Ascending aorta (tissue), 2 donors: ENCODE measurements around the gene TMEM132D. TPM values are rescaled to one million over a fixed set of nuclear protein-coding genes. Genes with fewer than 3 reads are reported as not detected.

Experiments used
- DNase-seq, 2 donors: peaks; one replicate each; pipeline ENCODE4 v3.0.0-alpha.2; 2019; ENCODE audit warnings: low spot score in 2 of 2
- H3K27ac ChIP-seq, 2 donors: fragments of 200-600 bp; sonication (generic); one replicate each; pipeline ENCODE4 v1.5.1; 2016 to 2017; ENCODE audit warnings: mild to moderate bottlenecking in 1 of 2
- H3K27me3 ChIP-seq: fragments of 200-600 bp; sonication (generic); one replicate; pipeline ENCODE4 v1.5.1; 2017
- H3K36me3 ChIP-seq, 2 donors: fragments of 200-600 bp; sonication (generic); one replicate each; pipeline ENCODE4 v1.5.1; 2016
- H3K4me1 ChIP-seq, 2 donors: fragments of 200-600 bp; sonication (generic); one replicate each; pipeline ENCODE4 v1.5.1; 2016 to 2017; ENCODE audit warnings: mild to moderate bottlenecking in 1 of 2
- H3K4me3 ChIP-seq, 2 donors: fragments of 200-600 bp; sonication (generic); one replicate each; pipeline ENCODE4 v1.5.1; 2016 to 2017; ENCODE audit warnings: mild to moderate bottlenecking in 1 of 2
- H3K9me3 ChIP-seq, 2 donors: fragments of 200-600 bp; sonication (generic); one replicate each; pipeline ENCODE4 v1.5.1; 2016
- CTCF ChIP-seq, 3 experiments: fragments of 200-600 bp in 2 of 3; fragments of 450-650 bp in 1 of 3; sonication (generic) in 2 of 3; IDR thresholded peaks; one replicate each; pipeline ENCODE4 v1.5.1; 2016 to 2019; ENCODE audit warnings: antibody characterized with exemption in 3 of 3, mild to moderate bottlenecking in 1 of 3, moderate library complexity in 1 of 3
- intact Hi-C: fragments of 100-400 bp; cut with DNase I; formaldehyde crosslinking; loops from one replicate; pipeline ENCODE4 v1.15.1; 2023
- total RNA-seq: library from RNA; depleted of rRNA; stranded (reverse); fragments of >200 nt; gene quantifications from one replicate; pipeline ENCODE4 v1.1.0, GENCODE V29; 2016

Gene TMEM132D
- total RNA-seq, 1 donor from 2014 or later: not detected

DNA sequence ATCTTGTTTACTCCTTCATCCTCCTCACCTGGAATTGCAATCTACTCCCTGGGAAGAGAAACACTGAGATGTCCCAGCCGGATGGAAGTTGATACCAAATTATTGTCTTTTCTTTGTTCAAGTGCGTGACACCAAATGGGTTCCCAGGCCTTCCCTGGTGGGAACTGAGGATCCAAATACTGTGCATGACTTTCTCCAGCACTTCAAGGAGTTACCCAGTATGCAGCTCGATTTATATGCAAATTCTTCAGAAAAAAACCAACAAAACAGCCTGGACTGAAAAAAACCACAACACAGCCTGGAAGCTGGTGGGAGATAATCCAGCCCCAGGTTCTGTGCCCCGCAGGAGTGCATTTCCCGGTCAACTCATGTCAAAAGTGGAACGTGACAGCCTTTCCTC, 740.0 kb downstream of the TMEM132D start:
- Histone ChIP-seq H3K27me3 (no peaks in the 10 kb centered on the region), H3K36me3 (no peaks in the 10 kb centered on the region), H3K4me1 (no peaks in the 10 kb centered on the region), H3K9me3 (no peaks in the 10 kb centered on the region), H3K4me3 (no peak overlapping the region), H3K27ac (no peak overlapping the region)
- intact Hi-C loops: no loop called here
- DNase-seq: no peak
- no peak for TF ChIP-seq CTCF (IDR thresholded peaks at IDR 0.05)

GRCh38 chr12:129163461-129163860, 740.4 kb downstream of the TMEM132D start:
- DNase-seq: no peak
- Histone ChIP-seq H3K9me3 (no peaks in the 10 kb centered on the region), H3K36me3 (no peaks in the 10 kb centered on the region), H3K4me3 (no peak overlapping the region), H3K27ac (no peak overlapping the region), H3K27me3 (no peaks in the 10 kb centered on the region), H3K4me1 (no peaks in the 10 kb centered on the region)
- intact Hi-C loops: no loop called here
- no peak for TF ChIP-seq CTCF (IDR thresholded peaks at IDR 0.05)

DNA sequence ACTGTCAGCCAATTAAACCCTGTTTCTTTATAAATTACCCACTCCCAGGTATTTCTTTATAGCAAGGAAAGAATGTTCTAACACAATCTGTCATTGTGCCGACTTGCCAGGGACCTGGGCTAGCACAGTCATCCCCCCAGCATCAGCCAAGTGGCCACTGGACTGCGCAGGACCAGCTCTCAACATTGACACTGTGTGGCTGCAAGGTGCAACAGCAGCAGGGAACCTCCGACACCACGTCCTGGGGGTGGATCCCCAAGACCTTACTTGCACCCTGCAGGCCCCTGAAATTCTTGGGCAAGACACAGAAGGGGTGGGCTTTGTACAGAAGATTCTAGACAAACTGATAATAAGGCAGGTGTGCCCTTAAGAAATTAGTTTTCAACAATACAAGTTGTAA, 741.0 kb downstream of the TMEM132D start:
- no peak for TF ChIP-seq CTCF (IDR thresholded peaks at IDR 0.05)
- H3K9me3 ChIP-seq: no peaks in the 10 kb centered on the region
- no peaks in the 10 kb centered on the region for H3K27me3 ChIP-seq
- H3K4me1 ChIP-seq: no peaks in the 10 kb centered on the region
- H3K36me3 ChIP-seq: no peaks in the 10 kb centered on the region
- H3K4me3 ChIP-seq: no peak overlapping the region
- H3K27ac ChIP-seq: no peak overlapping the region
- no peak for DNase-seq
- intact Hi-C loops: no loop called here

DNA sequence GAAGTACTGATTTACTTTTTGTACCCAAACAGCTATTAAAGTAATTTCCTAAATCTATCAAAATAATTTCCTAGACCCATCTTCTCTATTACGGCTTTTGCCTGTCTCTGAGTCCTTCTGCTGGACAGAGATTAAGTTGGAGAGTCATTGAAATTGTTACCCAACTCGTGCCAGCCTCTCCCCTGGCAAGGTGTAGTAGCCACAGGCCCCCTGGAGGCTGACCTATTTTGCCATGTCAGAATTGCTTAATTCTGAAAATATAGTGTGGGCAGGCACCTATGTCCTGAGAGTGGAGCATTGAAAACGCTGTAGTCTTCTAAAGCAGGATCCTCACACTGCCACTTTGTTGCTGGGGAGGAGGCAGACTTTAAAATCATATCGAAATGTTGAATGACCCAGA, 742.3 kb downstream of the TMEM132D start:
- no peak for DNase-seq
- intact Hi-C loops: no loop called here
- no peaks in the 10 kb centered on the region for H3K9me3 ChIP-seq
- TF ChIP-seq CTCF (IDR thresholded peaks at IDR 0.05): no peak
- no peaks in the 10 kb centered on the region for H3K4me1 ChIP-seq
- H3K27ac ChIP-seq: no peak overlapping the region
- H3K4me3 ChIP-seq: no peak overlapping the region
- no peaks in the 10 kb centered on the region for H3K36me3 ChIP-seq
- H3K27me3 ChIP-seq: no peaks in the 10 kb centered on the region

- Histone ChIP-seq H3K27ac (no peak overlapping the region), H3K27me3 (no peaks in the 10 kb centered on the region), H3K4me3 (no peak overlapping the region), H3K36me3 (no peaks in the 10 kb centered on the region), H3K4me1 (no peaks in the 10 kb centered on the region), H3K9me3 (no peaks in the 10 kb centered on the region)
- intact Hi-C loops: no loop called here
- no peak for TF ChIP-seq CTCF (IDR thresholded peaks at IDR 0.05)
- no peak for DNase-seq
These were observed 743.5 kb downstream of the TMEM132D start for GRCh38 chr12:129160282-129160681.
